Measurements from ENCODE around the gene RGS7BP. TPM values are rescaled to one million over a fixed set of nuclear protein-coding genes. Genes with fewer than 3 reads are reported as not detected.

The RGS7BP gene
- total RNA-seq, 3 donors from 2014 or later = under 0.01 to 1.4 (median 0.29) TPM

DNA sequence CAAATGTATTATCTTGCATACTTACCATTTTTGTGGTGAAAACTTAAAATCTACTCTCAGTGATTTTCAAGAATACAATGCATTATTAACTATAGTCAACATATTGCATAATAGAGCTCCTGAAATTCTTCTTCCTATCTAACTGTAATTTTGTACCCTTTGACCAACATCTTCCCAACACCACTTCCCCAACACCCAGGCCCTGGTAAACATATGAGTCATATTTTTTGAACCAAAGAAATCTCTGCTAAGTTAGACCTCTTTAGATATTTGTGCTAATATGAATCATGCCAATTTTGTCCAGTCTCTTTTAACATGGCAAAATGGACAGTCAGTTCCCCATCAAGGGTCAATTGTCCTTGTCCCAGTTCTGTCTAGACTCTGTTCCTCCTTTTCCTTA, 18.5 kb upstream of the RGS7BP start:
- DNase-seq (ENCODE audit: low spot score in 2 of 2) = no peak
- no peaks in the 10 kb centered on the region for H3K27me3 ChIP-seq
- no peak for TF ChIP-seq POLR2AphosphoS5 (IDR thresholded peaks at IDR 0.05)
- TF ChIP-seq, protein P1, sequence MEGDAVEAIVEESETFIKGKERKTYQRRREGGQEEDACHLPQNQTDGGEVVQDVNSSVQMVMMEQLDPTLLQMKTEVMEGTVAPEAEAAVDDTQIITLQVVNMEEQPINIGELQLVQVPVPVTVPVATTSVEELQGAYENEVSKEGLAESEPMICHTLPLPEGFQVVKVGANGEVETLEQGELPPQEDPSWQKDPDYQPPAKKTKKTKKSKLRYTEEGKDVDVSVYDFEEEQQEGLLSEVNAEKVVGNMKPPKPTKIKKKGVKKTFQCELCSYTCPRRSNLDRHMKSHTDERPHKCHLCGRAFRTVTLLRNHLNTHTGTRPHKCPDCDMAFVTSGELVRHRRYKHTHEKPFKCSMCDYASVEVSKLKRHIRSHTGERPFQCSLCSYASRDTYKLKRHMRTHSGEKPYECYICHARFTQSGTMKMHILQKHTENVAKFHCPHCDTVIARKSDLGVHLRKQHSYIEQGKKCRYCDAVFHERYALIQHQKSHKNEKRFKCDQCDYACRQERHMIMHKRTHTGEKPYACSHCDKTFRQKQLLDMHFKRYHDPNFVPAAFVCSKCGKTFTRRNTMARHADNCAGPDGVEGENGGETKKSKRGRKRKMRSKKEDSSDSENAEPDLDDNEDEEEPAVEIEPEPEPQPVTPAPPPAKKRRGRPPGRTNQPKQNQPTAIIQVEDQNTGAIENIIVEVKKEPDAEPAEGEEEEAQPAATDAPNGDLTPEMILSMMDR (IDR thresholded peaks at IDR 0.05) = no peak
- TF ChIP-seq POLR2A (IDR thresholded peaks at IDR 0.05) = no peak
- peaks cover 4 to 7% of the 10 kb centered on the region in 2 donors for H3K9me3 ChIP-seq
- H3K27ac ChIP-seq = no peak overlapping the region
- intact Hi-C loops (cut with DNase I; ENCODE audit: low total_unique reads) = no loop called here
- no peak overlapping the region for H3K4me3 ChIP-seq
- H3K4me1 ChIP-seq = no peaks in the 10 kb centered on the region
- H3K36me3 ChIP-seq = no peaks in the 10 kb centered on the region

DNA sequence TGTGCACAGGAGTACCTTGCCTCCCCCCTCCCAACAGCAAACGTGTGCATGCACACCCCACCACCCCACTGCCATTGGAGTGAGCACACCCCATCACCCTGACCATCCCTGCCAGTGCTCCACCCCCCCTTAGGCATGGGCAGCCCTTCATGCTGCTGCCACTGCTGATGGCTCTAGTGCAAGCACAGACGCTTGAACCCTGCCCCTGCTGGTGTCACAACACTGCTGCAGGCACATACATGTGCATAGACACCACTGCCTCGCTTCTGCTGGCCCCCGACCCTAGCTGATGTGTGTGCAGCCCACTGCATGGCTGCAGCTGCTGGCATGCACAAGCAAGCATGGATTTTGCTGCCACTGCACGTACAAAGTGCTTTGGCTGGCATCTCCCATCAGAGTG, 16.0 kb upstream of the RGS7BP start:
- no peak for TF ChIP-seq POLR2A (IDR thresholded peaks at IDR 0.05)
- no peak for TF ChIP-seq POLR2AphosphoS5 (IDR thresholded peaks at IDR 0.05)
- TF ChIP-seq, protein P1 (IDR thresholded peaks at IDR 0.05) = no peak
- Histone ChIP-seq H3K27me3 (no peaks in the 10 kb centered on the region), H3K9me3 (no peaks in the 10 kb centered on the region), H3K36me3 (no peaks in the 10 kb centered on the region), H3K27ac (no peak overlapping the region), H3K4me3 (no peak overlapping the region), H3K4me1 (no peaks in the 10 kb centered on the region)
- intact Hi-C loops (cut with DNase I; ENCODE audit: low total_unique reads) = no loop called here
- DNase-seq (ENCODE audit: low spot score in 2 of 2) = no peak

DNA sequence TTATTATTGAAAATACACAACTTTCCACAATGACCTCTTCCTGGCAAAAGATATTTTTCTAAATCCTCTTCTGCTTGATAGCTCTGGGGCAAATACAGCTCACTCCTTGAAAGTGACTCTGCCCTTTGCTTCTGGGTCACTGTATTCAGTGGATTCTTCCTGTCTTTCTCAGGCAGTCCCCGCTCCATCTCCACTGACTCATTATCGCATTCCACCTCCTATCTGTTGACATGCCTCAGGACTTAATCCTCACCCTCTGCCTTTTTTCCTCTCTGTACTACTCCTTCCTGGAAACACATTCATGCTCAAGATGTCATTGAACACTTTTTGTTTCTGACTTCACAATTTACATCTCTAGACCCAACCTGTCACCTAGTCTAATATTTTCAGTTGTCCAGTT, 8.4 kb upstream of the RGS7BP start:
- TF ChIP-seq, protein P1 (IDR thresholded peaks at IDR 0.05) = no peak
- TF ChIP-seq POLR2AphosphoS5 (IDR thresholded peaks at IDR 0.05) (no peak), POLR2A (IDR thresholded peaks at IDR 0.05) (no peak)
- no peak overlapping the region for H3K4me3 ChIP-seq
- H3K36me3 ChIP-seq = no peaks in the 10 kb centered on the region
- H3K27me3 ChIP-seq = peaks cover 0 to 2% of the 10 kb centered on the region in 2 donors
- DNase-seq (ENCODE audit: low spot score in 2 of 2) = no peak
- no peaks in the 10 kb centered on the region for H3K9me3 ChIP-seq
- no peaks in the 10 kb centered on the region for H3K4me1 ChIP-seq
- H3K27ac ChIP-seq = no peak overlapping the region
- intact Hi-C loops (cut with DNase I; ENCODE audit: low total_unique reads) = no loop called here

DNA sequence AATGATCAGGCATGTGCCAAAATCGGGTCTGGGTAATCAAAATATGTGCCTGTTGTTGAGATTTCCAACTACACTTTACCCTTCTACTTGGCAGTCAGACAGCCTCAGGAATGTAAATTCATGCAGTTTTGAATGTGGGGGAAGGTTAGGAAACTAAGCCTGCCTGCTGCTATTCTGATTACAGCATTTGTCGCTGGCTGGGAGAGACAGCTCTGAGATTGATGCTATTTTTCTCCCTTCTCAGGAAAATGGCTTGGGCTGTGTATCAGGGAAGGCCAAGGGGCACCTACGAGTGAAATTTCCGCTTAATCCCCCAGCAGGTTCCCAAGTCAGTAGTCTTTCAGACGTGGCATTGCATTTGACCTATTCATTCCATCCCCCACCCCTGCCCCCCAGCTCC, 3.6 kb upstream of the RGS7BP start:
- no peak for DNase-seq (ENCODE audit: low spot score in 2 of 2)
- TF ChIP-seq POLR2AphosphoS5 (IDR thresholded peaks at IDR 0.05) (no peak), POLR2A (IDR thresholded peaks at IDR 0.05) (no peak)
- TF ChIP-seq, protein P1 (IDR thresholded peaks at IDR 0.05) = no peak
- H3K9me3 ChIP-seq = no peaks in the 10 kb centered on the region
- no peaks in the 10 kb centered on the region for H3K4me1 ChIP-seq
- H3K27me3 ChIP-seq = peaks cover 0 to 10% of the 10 kb centered on the region in 2 donors
- no peaks in the 10 kb centered on the region for H3K36me3 ChIP-seq
- intact Hi-C loops (cut with DNase I; ENCODE audit: low total_unique reads) = no loop called here
- H3K27ac ChIP-seq = no peak overlapping the region
- H3K4me3 ChIP-seq = no peak overlapping the region

DNA sequence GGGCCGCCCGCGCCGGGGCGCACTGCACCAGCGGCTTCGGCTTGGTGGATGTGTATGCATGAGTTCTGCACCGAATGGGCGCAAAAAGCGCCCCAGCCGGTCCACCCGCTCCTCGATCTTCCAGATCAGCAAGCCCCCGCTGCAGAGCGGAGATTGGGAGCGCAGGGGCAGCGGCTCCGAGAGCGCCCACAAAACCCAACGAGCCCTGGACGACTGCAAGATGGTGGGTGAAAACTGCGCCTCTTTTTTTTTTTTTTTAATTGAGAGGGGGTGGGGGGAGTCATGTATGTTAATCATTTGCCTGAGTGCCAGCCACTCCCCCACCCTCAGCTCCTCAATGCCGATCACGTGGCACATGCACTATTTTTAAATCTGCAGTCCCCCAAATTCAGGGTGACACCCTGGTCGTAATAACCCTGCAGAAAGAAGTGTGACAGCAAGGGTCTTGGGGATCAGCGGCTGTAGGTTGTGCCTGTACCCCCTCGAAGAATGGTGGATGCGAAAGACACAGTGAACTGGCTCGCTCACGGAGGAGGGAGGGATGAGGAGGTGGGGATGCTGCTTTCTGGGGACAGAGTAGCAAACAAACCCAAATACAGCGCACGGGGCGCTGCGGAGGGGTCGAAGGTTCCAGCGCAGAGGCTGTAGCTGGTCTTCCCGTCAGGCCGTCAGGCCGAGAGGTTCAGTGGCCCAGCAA, 900 bp downstream of the RGS7BP start:
- Histone ChIP-seq H3K36me3 (no peaks in the 10 kb centered on the region), H3K27me3 (peaks cover 0 to 10% of the 10 kb centered on the region in 2 donors), H3K9me3 (no peaks in the 10 kb centered on the region), H3K27ac (no peak overlapping the region), H3K4me1 (no peaks in the 10 kb centered on the region), H3K4me3 (peak overlapping the region; percentile 46 to 66 (median 51))
- DNase-seq (ENCODE audit: low spot score in 2 of 2) = no peak
- TF ChIP-seq POLR2AphosphoS5 (IDR thresholded peaks at IDR 0.05) (no peak), POLR2A (IDR thresholded peaks at IDR 0.05) (no peak)
- TF ChIP-seq, protein P1 (IDR thresholded peaks at IDR 0.05) = no peak
- intact Hi-C loops (cut with DNase I; ENCODE audit: low total_unique reads) = no loop called here
